Activated CD4-positive, alpha-beta T cell treated with anti-CD3 and anti-CD28 coated beads, Interleukin-2, Interleukin-4, amounts not matched to agents 100 ng/mL and 50 ng/mL, durations not matched to agents 16 hours and 8 hours (primary cell): Measurements from ENCODE around the gene IL17RE.
"Not testable (repeated sequence)": the region's sequence is repeated elsewhere in the genome, so short reads cannot be mapped to it uniquely, and the experiment has no call there.

Experiments
- DNase-seq: peaks from one replicate; pipeline ENCODE4 v3.0.0-alpha.2; 2020; ENCODE audit warnings: low spot score

IL17RE gene

GRCh38 chr3:9879830-9880549 is 22.7 kb upstream of the IL17RE start, which contains the start of gene CIDEC:
TSS of gene CIDEC (minus strand) at chr3:9880253. CDS start at chr3:9878486, 1,767 bp downstream.
- DNase-seq: no peak

- no peak for DNase-seq
Observed at GRCh38 chr3:9881441-9881840, 21.2 kb upstream of the IL17RE start.

- no peak for DNase-seq
Observed at GRCh38 chr3:9883706-9884554, 18.7 kb upstream of the IL17RE start.

- DNase-seq: no peak
Observed at GRCh38 chr3:9884555-9885165, 18.0 kb upstream of the IL17RE start.

GRCh38 chr3:9886328-9886727 is 16.3 kb upstream of the IL17RE start:
- no peak for DNase-seq

- DNase-seq: no peak
Observed at GRCh38 chr3:9887480-9887879, 15.2 kb upstream of the IL17RE start.

GRCh38 chr3:9888540-9888939 is 14.1 kb upstream of the IL17RE start:
- no peak for DNase-seq

GRCh38 chr3:9889405-9889804 is 13.2 kb upstream of the IL17RE start:
- no peak for DNase-seq

GRCh38 chr3:9890249-9891071 is 12.2 kb upstream of the IL17RE start, which contains the start of gene JAGN1:
TSS of gene JAGN1 (plus strand) at chr3:9890610. CDS start at chr3:9890723, 113 bp downstream.
- peak; percentile 89 for DNase-seq

GRCh38 chr3:9891072-9891622 is 11.5 kb upstream of the IL17RE start:
- no peak for DNase-seq

- DNase-seq: no peak
Observed at GRCh38 chr3:9893739-9894138, 8.9 kb upstream of the IL17RE start.

GRCh38 chr3:9895715-9896114 is 6.9 kb upstream of the IL17RE start:
- DNase-seq: not testable (repeated sequence)

GRCh38 chr3:9896755-9897407 is 5.8 kb upstream of the IL17RE start:
- DNase-seq: not testable (repeated sequence)

GRCh38 chr3:9897408-9898372 is 5.0 kb upstream of the IL17RE start:
- no peak for DNase-seq

- DNase-seq: no peak
Observed at GRCh38 chr3:9898467-9899241, 4.0 kb upstream of the IL17RE start.

GRCh38 chr3:9899289-9899791 is 3.3 kb upstream of the IL17RE start:
- no peak for DNase-seq

- not testable (repeated sequence) for DNase-seq
Observed at GRCh38 chr3:9900965-9901415, 1.7 kb upstream of the IL17RE start.

- peak; percentile 50 for DNase-seq
Observed at GRCh38 chr3:9901967-9902366, 681 bp upstream of the IL17RE start.

- no peak for DNase-seq
Observed at GRCh38 chr3:9903238-9903624, 583 bp downstream of the IL17RE start.
